Stomach (tissue), 9 donors: ENCODE results near the gene DLG2. TPM values are rescaled to one million over a fixed set of nuclear protein-coding genes. Genes with fewer than 3 reads are reported as not detected.
A peak's percentile ranks its signal among the peaks of the same experiment; 100 is the strongest.

Experiments used
- DNase-seq, 2 donors: peaks; one replicate each; pipeline versions ENCODE4 v3.0.0 to v3.0.0-alpha.2; 2013 to 2019
- H3K27ac ChIP-seq, 5 donors: fragments of 200-600 bp in 4 of 5; sonication (generic) in 4 of 5; one replicate each; pipeline ENCODE4 v1.5.1; 2013 to 2019; ENCODE audit warnings: mild to moderate bottlenecking in 1 of 5, moderate library complexity in 1 of 5
- H3K27me3 ChIP-seq, 3 donors: fragments of 200-600 bp; sonication (generic); one replicate each; pipeline ENCODE4 v1.5.1; 2017 to 2019; ENCODE audit warnings: mixed run types in 1 of 3
- H3K36me3 ChIP-seq, 4 donors: fragments of 200-600 bp; sonication (generic); 1 replicate in 3 of 4; 2 replicates in 1 of 4; pipeline ENCODE4 v1.5.1; 2016 to 2019
- H3K4me1 ChIP-seq, 4 donors: fragments of 200-600 bp; sonication (generic); one replicate each; pipeline ENCODE4 v1.5.1; 2016 to 2019
- H3K4me3 ChIP-seq, 4 donors: fragments of 200-600 bp; sonication (generic) in 3 of 4; one replicate each; pipeline ENCODE4 v1.5.1; 2016 to 2019; ENCODE audit warnings: mild to moderate bottlenecking in 1 of 4
- H3K9me3 ChIP-seq, 4 donors: fragments of 200-600 bp; sonication (generic); one replicate each; pipeline ENCODE4 v1.5.1; 2016 to 2019
- EP300 ChIP-seq: sonication (generic); formaldehyde crosslinking; IDR thresholded peaks from one replicate; pipeline ENCODE4 v1.6.1; 2017; ENCODE audit warnings: antibody characterized with exemption
- POLR2A ChIP-seq, 4 donors: fragments of 450-650 bp; IDR thresholded peaks; one replicate each; pipeline ENCODE4 v1.6.1; 2016; ENCODE audit warnings: antibody characterized with exemption in 4 of 4, control low read depth in 2 of 4, mild to moderate bottlenecking in 1 of 4, moderate library complexity in 1 of 4
- POLR2AphosphoS5 ChIP-seq, 3 donors: sonication (generic); formaldehyde crosslinking; IDR thresholded peaks; one replicate each; pipeline ENCODE4 v1.6.1; 2016; ENCODE audit warnings: antibody characterized with exemption in 3 of 3
- WGBS, 5 donors: extraction: QIAGEN DNeasy Blood & Tissue Kit in 3 of 5; methylation state at CpG; one replicate each; pipeline versions ENCODE4 v1.1.5 to v1.1.7; 2013 to 2018; 5-methylcytosine and 5-hydroxymethylcytosine counted together
- intact Hi-C: fragments of 100-400 bp; cut with DNase I; formaldehyde crosslinking; loops from one replicate; pipeline ENCODE4 v1.15.1; 2023; ENCODE audit warnings: low total_unique reads
- polyA plus RNA-seq, 3 donors: library from polyadenylated mRNA; stranded (reverse); fragments of 200-250 nt; gene quantifications; one replicate each; pipeline ENCODE4 v1.2.3, GENCODE V29; 2013
- total RNA-seq, 5 donors: library from RNA; depleted of rRNA; stranded (reverse); fragments of >200 nt; gene quantifications; one replicate each; pipeline versions ENCODE4 v1.1.0 to v1.2.3, GENCODE V29; 2014 to 2016
- TF ChIP-seq, protein P1 (sequence below), 7 experiments: fragments of 450-650 bp in 4 of 7; fragments of 200-600 bp in 3 of 7; sonication (generic) in 3 of 7; IDR thresholded peaks; one replicate each; pipeline ENCODE4 v1.5.1; 2016 to 2019; ENCODE audit warnings: antibody characterized with exemption in 7 of 7, control low read depth in 2 of 7, mild to moderate bottlenecking in 1 of 7
- donor health status: healthy with polysubstance abuse.
- donor health status: Bipolar disorder and iron deficiency.
- donor health status: healthy.

The DLG2 gene
- total and polyA plus RNA-seq, 8 donors = 1.3 to 19.1 (median 3.5) TPM

DNA sequence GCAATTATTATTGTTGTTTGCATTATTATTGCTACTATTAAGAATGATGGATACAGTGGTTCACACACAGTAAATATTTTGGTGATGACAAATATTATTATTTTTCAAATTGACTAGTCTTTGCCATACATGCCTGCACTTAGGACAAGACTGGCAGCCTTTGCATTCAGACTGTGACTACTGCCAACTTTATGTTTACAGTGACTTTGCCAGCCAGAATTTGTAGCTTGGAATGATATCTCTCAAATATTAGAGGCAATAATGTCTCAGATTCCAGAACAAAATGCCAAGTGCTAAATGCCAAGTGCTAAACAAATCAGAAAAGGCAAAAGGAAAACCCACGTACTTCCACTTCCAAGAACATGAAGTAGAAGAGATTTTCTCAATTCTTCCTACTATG, 823.1 kb downstream of the DLG2 start:
- H3K36me3 ChIP-seq = no peaks in the 10 kb centered on the region
- H3K4me1 ChIP-seq = no peaks in the 10 kb centered on the region
- intact Hi-C loops = no loop called here
- H3K27me3 ChIP-seq = no peaks in the 10 kb centered on the region
- H3K27ac ChIP-seq = no peak overlapping the region
- H3K9me3 ChIP-seq = peaks cover 0 to 27% (median 10%) of the 10 kb centered on the region in 4 donors
- TF ChIP-seq, protein P1, sequence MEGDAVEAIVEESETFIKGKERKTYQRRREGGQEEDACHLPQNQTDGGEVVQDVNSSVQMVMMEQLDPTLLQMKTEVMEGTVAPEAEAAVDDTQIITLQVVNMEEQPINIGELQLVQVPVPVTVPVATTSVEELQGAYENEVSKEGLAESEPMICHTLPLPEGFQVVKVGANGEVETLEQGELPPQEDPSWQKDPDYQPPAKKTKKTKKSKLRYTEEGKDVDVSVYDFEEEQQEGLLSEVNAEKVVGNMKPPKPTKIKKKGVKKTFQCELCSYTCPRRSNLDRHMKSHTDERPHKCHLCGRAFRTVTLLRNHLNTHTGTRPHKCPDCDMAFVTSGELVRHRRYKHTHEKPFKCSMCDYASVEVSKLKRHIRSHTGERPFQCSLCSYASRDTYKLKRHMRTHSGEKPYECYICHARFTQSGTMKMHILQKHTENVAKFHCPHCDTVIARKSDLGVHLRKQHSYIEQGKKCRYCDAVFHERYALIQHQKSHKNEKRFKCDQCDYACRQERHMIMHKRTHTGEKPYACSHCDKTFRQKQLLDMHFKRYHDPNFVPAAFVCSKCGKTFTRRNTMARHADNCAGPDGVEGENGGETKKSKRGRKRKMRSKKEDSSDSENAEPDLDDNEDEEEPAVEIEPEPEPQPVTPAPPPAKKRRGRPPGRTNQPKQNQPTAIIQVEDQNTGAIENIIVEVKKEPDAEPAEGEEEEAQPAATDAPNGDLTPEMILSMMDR (IDR thresholded peaks at IDR 0.05) = no peak
- no peak for TF ChIP-seq POLR2AphosphoS5 (IDR thresholded peaks at IDR 0.05)
- no peak for TF ChIP-seq EP300
- no peak for TF ChIP-seq POLR2A (IDR thresholded peaks at IDR 0.05)
- H3K4me3 ChIP-seq = no peak overlapping the region
- WGBS, 5 donors = 8 to 23% (median 17%) methylated on average over 1 of the region's 1 CpG
- no peak for DNase-seq

DNA sequence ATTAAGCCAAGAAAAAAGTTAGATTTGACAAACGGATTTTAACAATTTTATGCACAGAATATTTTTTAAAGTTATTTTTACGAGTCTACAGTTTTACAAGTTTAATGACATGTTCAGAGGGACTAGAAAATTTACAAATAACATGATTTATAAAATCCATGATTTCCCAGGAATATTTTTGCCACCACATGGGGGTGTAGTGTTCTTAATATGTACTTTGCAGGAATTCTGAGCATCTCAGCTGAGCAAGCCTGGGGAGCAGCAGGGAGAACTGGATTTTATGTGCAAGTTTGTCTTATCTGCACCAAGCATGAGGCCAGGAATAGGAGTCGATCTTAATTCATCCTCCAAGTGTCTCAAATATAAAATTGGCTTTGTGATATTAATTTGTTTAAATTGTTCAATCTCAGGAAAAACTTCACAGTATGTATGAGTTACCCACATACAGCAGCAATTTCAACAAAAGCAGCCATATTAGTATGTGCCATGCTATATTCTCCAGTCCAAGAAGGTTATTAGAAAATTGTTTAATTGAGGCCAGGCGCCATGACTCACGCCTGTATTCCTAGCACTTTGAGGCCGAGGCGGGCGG, 826.3 kb downstream of the DLG2 start:
- intact Hi-C loops = no loop called here
- TF ChIP-seq POLR2A (IDR thresholded peaks at IDR 0.05) (no peak), EP300 (no peak), POLR2AphosphoS5 (IDR thresholded peaks at IDR 0.05) (no peak)
- TF ChIP-seq, protein P1 (IDR thresholded peaks at IDR 0.05) = no peak
- no peaks in the 10 kb centered on the region for H3K36me3 ChIP-seq
- no peak overlapping the region for H3K4me3 ChIP-seq
- DNase-seq = peak in 1 of 2 donors; percentile 45
- no peak overlapping the region for H3K27ac ChIP-seq
- no peaks in the 10 kb centered on the region for H3K27me3 ChIP-seq
- H3K4me1 ChIP-seq = no peaks in the 10 kb centered on the region
- WGBS, 5 donors = 75 to 82% (median 82%) methylated on average over 8 of the region's 8 CpGs
- H3K9me3 ChIP-seq = peaks cover 0 to 7% (median under 1%) of the 10 kb centered on the region in 4 donors

DNA sequence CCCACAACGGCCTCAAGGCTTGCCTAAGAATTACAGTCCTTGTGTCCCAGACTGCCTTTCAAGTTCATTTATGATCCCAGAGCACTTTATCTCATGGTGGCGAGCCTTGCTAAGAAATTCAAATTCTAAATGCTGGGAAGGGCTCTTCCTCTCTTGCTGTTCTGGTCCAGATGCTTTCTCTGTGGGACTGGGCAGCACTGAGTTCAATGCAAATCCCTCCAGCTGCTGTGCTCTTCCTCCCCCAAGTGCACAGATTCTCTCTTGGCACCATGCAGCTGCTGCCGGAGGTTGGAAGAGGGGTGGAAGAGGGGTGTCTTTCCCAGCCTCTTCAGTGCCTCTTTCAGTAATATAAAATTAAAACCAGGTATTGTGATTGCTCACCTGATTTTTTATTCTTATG, 828.0 kb downstream of the DLG2 start:
- intact Hi-C loops = no loop called here
- Histone ChIP-seq H3K4me3 (no peak overlapping the region), H3K36me3 (no peaks in the 10 kb centered on the region), H3K27me3 (no peaks in the 10 kb centered on the region), H3K27ac (no peak overlapping the region), H3K9me3 (peaks cover 0 to 10% (median 0%) of the 10 kb centered on the region in 4 donors), H3K4me1 (no peaks in the 10 kb centered on the region)
- 68 to 93% (median 72%) methylated on average over 3 of the region's 3 CpGs for WGBS, 5 donors
- TF ChIP-seq, protein P1 (IDR thresholded peaks at IDR 0.05) = no peak
- TF ChIP-seq EP300 = no peak
- no peak for TF ChIP-seq POLR2AphosphoS5 (IDR thresholded peaks at IDR 0.05)
- TF ChIP-seq POLR2A (IDR thresholded peaks at IDR 0.05) = no peak
- no peak for DNase-seq

DNA sequence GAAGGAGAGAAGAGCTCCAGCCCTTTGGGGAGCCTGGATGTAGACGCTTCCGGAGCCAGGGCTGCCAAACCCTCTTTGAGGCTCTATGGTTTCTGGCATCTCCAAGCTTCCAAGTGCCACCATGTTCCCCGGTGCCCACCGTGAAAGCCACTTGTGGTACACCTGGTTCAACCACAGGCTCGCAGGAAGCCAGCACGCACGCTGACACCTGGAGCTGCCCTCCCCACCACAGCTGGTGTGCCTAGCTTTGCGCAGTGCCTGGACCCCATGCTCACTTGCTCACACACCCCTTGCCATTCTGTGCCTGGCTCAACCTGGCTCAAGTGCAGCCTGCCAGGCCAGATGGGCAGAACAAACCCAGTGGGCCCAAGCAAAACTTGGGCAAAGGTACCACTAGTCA, 831.4 kb downstream of the DLG2 start:
- Histone ChIP-seq H3K4me3 (no peak overlapping the region), H3K27me3 (no peaks in the 10 kb centered on the region), H3K9me3 (peaks cover 0 to 11% (median 0%) of the 10 kb centered on the region in 4 donors), H3K4me1 (no peaks in the 10 kb centered on the region), H3K36me3 (no peaks in the 10 kb centered on the region), H3K27ac (no peak overlapping the region)
- DNase-seq = no peak
- 91 to 95% (median 94%) methylated on average over 2 to 8 of the region's 8 CpGs for WGBS, 5 donors
- intact Hi-C loops = no loop called here
- TF ChIP-seq EP300 = no peak
- TF ChIP-seq, protein P1 (IDR thresholded peaks at IDR 0.05) = no peak
- no peak for TF ChIP-seq POLR2AphosphoS5 (IDR thresholded peaks at IDR 0.05)
- TF ChIP-seq POLR2A (IDR thresholded peaks at IDR 0.05) = no peak
